Measurements from ENCODE around the gene ATP8A1. TPM values are rescaled to one million over a fixed set of nuclear protein-coding genes. Genes with fewer than 3 reads are reported as not detected.

The ATP8A1 gene
- total RNA-seq, 1 donor from 2014 or later = 11.6 TPM

- H3K9me3 Mint-ChIP-seq = no peaks in the 10 kb centered on the region
- no peak overlapping the region for H3K4me3 Mint-ChIP-seq
- no peaks in the 10 kb centered on the region for H3K27me3 Mint-ChIP-seq
- DNase-seq (ENCODE audit: extremely low spot score, unreplicated experiment) = no peak
- no peak overlapping the region for H3K27ac Mint-ChIP-seq
- H3K4me1 Mint-ChIP-seq (ENCODE audit: unreplicated experiment) = no peaks in the 10 kb centered on the region
- no peak for TF ChIP-seq CTCF (conservative IDR thresholded peaks at IDR 0.05)
- no peaks in the 10 kb centered on the region for H3K36me3 Mint-ChIP-seq
These were observed 28.2 kb downstream of the ATP8A1 start for GRCh38 chr4:42628740-42629139.

GRCh38 chr4:42627885-42628646 is 28.8 kb downstream of the ATP8A1 start:
- DNase-seq (ENCODE audit: extremely low spot score, unreplicated experiment) = no peak
- TF ChIP-seq CTCF (conservative IDR thresholded peaks at IDR 0.05) = no peak
- H3K4me3 Mint-ChIP-seq = no peak overlapping the region

GRCh38 chr4:42626629-42627146 is 30.2 kb downstream of the ATP8A1 start:
- H3K27ac Mint-ChIP-seq = no peak overlapping the region
- H3K4me3 Mint-ChIP-seq = no peak overlapping the region
- no peaks in the 10 kb centered on the region for H3K27me3 Mint-ChIP-seq
- H3K9me3 Mint-ChIP-seq = no peaks in the 10 kb centered on the region
- DNase-seq (ENCODE audit: extremely low spot score, unreplicated experiment) = no peak
- TF ChIP-seq CTCF (conservative IDR thresholded peaks at IDR 0.05) = no peak
- H3K4me1 Mint-ChIP-seq (ENCODE audit: unreplicated experiment) = no peaks in the 10 kb centered on the region
- no peaks in the 10 kb centered on the region for H3K36me3 Mint-ChIP-seq

More at GRCh38 chr4:42627885-42628646, 28.8 kb downstream of the ATP8A1 start:
- Mint-ChIP-seq H3K9me3 (no peaks in the 10 kb centered on the region), H3K27ac (no peak overlapping the region), H3K36me3 (no peaks in the 10 kb centered on the region), H3K27me3 (no peaks in the 10 kb centered on the region), H3K4me1 (ENCODE audit: unreplicated experiment) (no peaks in the 10 kb centered on the region)

- no peak overlapping the region for H3K27ac Mint-ChIP-seq
- no peaks in the 10 kb centered on the region for H3K4me1 Mint-ChIP-seq (ENCODE audit: unreplicated experiment)
- no peaks in the 10 kb centered on the region for H3K36me3 Mint-ChIP-seq
- TF ChIP-seq CTCF (conservative IDR thresholded peaks at IDR 0.05) = no peak
- H3K27me3 Mint-ChIP-seq = no peaks in the 10 kb centered on the region
- H3K4me3 Mint-ChIP-seq = no peak overlapping the region
- no peaks in the 10 kb centered on the region for H3K9me3 Mint-ChIP-seq
- no peak for DNase-seq (ENCODE audit: extremely low spot score, unreplicated experiment)
These were observed 31.6 kb downstream of the ATP8A1 start for GRCh38 chr4:42625329-42625728.

GRCh38 chr4:42624551-42624950 is 32.4 kb downstream of the ATP8A1 start:
- no peak for DNase-seq (ENCODE audit: extremely low spot score, unreplicated experiment)
- no peak overlapping the region for H3K27ac Mint-ChIP-seq
- no peaks in the 10 kb centered on the region for H3K4me1 Mint-ChIP-seq (ENCODE audit: unreplicated experiment)
- no peaks in the 10 kb centered on the region for H3K9me3 Mint-ChIP-seq
- H3K4me3 Mint-ChIP-seq = no peak overlapping the region
- H3K27me3 Mint-ChIP-seq = no peaks in the 10 kb centered on the region
- TF ChIP-seq CTCF (conservative IDR thresholded peaks at IDR 0.05) = no peak
- H3K36me3 Mint-ChIP-seq = no peaks in the 10 kb centered on the region

Measured in type B pancreatic cell (in vitro differentiated cells).